KG1 (cell line): ENCODE data around the gene PPP1R16B.
"Not testable (repeated sequence)": the region's sequence is repeated elsewhere in the genome, so short reads cannot be mapped to it uniquely, and the experiment has no call there.

Source experiments
- DNase-seq: peaks from one replicate; lab custom pipeline; 2025; lab: John Stamatoyannopoulos, UW

The PPP1R16B gene

DNA sequence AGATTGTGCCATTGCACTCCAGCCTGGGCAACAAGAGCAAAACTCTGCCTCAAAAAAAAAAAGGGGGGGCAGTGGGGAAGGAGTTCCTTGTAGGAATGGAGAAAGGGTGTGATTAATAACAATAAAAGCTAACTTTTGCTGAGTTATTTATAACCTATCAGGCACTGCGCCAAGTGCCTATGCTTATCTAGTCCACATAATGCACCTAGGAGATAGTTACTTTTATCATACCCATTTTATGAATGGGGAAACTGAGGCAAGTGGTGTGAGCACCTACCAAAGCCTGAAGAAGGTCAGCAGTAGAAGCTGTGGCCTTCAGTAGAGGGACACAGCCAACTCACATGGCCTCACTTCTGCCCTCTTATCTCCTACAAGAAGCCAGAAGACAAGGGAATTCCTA, 13.6 kb upstream of the PPP1R16B start:
- no peak for DNase-seq

DNA sequence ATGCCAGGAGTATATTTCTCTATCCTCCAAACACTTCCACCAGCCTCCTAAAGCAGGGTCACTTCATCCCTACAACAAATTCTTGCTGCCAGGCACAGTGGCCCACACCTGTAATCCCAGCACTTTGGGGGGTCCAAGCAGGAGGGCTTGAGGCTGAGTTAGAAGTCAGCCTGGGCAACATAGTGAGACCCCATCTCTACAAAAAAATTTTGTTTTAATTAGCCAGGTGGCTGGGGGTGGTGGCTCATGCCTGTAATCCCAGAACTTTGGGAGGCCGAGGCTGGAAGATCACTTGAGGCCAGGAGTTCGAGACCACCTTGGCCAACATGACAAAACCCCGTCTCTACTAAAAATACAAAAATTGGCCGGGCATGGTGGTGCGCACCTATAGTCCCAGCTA, 11.4 kb upstream of the PPP1R16B start:
- DNase-seq: not testable (repeated sequence)

DNA sequence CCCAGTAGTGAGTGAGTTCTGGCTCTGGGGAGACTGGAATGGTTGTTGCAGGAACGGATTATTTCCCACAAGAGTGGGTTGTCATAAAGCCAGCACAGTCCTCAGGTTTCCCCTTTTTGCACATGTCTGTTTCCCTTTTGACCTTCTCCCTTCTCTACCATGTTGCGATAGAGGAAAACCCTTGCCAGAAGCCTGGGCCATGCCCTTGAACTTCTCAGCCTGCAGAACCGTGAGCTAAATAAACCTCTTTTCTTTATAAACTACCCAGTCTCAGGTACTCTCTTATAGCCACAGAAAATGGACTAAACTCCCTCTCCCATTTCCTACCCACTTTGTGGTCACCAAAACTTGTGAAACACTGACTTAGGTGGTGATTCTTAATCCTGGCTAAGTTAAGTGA, 7.2 kb upstream of the PPP1R16B start:
- no peak for DNase-seq

DNA sequence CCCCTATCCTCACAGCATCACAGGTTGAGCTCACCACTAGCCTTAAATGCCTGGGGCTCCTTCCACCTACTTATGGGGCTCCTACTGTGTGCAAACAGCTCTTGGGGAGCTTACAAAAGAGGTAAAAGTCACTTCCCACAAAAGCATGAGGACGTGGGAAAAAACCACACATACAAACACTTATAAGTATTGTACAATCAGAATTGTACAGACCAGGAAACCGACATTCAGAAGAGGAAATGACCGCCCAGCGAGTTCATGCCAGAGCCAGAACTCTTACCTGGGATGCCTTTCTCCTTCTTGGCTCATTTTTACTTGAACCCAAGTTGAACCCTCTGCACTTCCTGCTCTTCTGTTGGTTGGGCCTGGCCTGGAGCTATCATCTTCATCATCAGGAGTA, 6.3 kb upstream of the PPP1R16B start:
- DNase-seq: peak; percentile 60

DNA sequence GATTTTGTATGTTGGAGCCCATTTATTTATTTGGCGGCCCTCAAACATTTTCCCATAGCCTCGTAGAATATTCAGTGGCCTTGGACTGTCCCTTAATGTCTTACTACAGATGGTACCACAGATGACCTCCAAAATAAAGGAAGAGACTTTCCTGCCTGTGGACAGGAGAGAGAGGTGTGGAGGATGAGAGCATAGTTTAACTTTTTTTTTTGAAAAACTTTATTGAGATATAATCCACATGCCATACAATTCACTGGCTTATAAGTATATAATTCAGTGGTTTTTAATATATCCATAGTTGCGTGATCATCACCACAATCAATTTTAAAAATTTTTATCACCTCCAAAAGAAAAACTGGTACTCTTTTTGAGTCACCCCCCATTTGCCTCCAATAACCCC, 4.6 kb upstream of the PPP1R16B start:
- no peak for DNase-seq

DNA sequence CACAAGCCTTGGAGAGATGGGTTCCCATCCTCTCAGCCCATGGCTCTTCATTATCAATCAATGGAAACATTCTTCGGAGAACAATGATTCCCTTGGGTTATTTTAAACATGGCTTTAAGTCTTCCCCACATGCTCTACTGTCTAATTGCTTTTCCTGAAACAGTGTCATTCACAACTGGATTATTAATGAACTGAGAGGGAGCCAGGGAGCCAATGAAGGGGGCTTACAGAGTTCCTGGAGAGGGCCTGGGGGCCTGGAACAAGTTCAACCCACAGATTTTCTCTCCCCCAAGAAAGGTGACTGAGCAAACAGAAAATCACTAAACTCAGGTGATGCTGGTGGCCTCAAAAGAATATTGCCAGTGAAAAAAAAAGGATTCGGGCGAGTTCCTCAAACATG, 1.3 kb upstream of the PPP1R16B start:
- DNase-seq: no peak

DNA sequence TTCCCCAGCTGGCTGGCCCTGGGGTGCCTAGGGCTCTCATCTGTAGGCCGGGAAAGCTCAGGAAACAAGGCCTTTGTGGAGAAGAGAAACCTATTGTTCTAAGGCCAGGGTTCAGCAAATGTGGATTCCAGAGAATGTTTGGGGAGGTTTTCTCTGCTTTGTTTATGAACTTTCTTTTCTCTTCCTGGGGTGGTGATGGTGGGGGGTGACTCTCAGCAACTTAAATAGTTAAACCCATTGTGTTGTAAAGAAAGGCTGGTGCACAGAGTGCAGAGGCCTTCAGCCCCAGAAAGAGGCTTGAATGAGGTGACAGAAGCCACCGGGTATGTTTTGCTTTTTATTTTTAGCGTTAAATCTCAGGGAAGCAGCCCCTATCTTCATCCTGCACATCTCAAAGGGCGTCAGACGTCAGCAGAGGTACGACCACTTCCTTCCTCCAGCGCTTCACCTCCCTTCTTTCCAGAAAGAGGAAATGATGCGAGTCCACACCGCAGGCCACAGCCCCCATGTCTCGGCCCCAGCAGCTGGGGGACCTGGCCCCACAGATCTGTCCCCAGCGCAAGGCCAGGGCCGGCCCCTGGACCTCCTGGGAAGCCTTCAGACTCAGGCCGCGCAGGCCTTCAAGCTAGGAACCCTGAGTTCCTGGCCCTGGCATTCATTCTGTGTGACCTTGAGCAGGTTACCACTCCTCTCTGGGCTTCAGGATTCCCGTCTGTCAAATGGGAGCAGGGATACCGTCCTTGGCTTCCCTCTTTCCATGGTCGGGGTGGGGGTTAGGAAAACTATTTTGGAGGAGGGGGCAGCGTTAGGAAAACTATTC, 605 bp upstream of the PPP1R16B start:
- DNase-seq: peak; percentile 84

DNA sequence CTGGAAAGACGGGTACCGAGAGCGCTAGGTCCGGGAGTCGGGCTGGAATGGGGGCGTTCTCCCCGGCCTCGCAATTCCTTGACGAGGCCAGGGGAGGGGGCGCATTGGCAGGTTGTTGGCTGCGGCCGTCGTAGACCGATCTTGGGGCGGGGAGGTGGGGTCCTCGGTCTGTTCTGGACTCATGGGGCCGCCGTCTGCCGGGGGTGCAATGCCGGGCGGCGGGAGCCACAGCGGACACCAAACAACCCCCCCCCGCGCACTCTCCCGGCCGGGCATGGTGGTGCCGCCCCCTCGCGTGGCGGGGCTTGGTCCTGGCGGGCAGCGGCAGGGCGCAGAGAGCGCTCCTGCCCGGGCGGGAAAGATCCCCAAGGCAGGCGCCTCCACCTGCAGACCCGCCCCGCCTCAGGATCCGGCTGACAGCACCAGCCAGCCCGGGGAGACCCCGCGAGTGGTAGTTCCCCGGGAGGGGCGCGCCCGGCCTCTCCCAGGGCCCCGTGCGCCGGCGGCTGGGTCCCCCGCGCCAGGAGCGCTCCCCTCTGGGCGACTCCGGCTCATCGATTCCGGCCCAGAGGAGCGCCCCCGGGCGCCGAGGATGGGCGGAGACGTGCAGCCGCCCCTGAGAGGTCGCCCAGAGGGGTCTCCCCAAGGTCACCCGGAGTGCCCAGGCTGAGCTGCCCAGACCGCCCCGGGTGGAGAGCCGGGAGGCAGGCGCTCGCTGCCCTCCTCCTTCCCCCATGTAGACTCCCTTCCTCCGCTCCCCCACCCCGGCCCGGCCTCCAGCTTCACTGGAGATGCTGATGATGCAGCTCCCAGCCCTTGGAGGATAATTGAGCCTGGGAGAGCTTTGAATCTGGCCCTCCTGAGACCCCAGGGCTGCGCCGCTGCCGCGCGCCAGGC, 709 bp downstream of the PPP1R16B start:
- no peak for DNase-seq

DNA sequence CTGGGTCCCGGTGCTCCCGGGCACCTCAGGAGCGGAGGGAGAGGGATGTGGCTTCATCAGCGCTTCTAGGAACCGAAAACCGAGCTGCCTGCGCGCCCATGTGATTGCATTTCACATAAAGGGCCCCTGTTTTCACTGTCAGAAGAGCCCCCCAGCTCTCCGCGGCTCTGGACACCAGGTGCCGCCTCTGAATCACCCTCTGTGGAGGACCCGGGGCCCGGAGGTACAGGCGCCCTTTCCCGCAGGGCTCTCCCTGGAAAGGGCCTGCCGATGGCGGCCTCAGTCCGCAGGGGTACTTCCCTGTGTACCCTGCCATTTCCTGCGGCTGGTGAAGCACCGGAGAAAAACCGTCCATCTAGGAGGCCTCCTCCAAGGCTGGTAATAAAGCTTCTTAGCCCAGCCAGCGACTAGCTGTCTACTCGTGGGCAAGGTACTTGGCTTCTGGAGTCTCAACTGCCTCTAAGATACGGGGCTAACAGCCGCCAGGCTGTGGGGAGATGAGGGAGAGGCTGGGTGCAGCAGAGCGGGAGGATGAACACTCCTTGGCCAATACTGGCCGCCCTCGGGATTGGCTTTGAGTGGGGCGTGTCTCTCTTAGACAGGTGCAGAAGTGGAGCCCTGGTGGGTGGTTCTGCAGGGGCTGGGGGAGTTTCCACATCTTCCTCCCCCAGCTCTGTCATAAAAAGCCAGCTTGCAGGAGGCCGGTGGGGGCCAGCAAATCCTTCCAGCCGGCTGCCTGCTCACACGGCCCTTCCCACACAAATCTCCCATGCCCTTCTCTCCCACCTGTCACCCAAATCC, 1.6 kb downstream of the PPP1R16B start:
- DNase-seq: no peak

DNA sequence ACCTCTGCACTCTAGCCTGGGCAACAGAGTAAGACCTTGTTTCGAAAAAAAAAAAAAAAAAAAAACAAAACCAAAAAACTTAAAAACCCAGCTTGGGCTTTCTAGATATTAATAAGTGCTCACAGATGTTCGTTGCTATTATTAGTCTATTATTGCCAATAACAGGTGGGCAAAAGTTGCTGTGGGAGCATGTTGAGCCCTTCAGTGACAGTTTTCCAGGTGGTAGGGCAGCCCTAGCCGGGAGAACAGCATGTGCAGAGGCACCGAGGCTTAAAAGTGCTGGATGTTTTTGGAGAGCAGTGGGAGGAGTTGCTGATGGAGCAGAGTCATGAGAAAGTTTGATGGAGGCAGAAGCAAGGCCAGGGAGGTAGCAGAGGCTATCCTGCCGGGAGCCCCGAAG, 4.4 kb downstream of the PPP1R16B start:
- DNase-seq: no peak

DNA sequence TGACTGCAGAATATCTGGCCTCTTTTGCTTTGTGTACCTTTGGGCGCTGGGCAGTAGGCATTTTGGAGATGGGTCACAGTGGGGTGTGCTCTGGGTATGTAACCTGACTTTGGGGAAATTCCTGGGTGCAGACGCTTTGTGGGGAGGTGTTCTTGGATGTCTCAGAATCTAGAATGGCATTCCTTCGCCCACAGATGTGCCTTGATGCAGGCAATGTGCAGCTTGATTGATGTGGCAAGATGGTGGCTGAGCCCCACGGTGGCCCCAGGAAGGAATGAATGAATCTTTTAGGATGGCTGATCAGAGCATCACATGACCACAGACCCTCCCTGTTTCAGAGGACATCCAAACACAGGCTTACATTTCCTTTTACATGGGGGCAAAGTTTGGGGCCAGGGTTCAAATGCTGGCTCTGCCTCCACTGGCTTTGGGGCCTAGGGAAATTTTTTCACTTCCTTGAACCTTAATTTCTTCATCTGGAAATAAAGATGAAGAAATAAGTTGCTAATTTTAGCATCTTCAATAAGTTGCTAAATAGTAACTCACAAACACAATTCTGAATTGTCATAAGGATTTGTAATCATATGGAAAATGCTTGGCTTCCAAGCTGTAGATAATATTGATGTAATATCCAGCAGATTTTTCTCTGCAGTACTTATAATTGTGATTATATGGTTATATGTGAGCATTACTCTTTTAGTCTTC, 5.6 kb downstream of the PPP1R16B start:
- no peak for DNase-seq

DNA sequence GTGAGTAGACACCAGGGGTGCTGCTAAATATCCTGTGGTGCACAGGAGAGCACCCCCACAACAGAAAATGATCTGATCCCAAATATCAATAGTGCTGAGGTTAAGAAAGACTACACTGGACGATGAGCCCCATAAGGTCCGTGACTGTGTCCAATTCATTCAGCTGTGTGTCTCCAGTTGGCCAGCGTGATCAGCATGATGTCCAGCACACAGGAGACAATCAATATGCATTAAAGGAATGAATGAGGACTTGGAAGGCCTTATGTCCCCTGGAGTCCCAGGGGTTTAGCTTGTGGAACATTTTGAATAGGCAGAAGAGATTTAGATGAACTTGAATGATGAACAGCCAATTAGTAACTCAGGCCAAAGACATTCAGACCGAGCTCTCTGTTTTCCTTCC, 6.3 kb downstream of the PPP1R16B start:
- DNase-seq: no peak

DNA sequence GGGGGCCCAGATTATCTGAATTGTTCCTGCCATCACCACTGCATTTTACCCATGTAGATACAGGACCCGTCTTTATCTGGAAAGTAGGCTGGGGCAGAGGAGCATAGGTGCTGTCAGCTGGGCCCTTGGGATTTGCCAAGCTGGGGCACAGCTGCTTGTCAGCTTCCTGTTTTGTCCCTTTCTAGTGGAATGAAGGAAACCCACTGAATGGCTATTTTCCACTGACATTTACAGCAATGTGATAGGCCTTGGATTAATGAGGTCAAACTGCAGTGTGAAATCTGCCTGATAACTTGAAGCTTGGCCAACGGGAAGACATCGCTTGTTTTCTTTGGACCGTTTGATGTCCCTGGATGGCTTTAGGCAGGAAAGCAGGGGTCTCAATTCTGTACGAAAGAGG, 6.7 kb downstream of the PPP1R16B start:
- no peak for DNase-seq

DNA sequence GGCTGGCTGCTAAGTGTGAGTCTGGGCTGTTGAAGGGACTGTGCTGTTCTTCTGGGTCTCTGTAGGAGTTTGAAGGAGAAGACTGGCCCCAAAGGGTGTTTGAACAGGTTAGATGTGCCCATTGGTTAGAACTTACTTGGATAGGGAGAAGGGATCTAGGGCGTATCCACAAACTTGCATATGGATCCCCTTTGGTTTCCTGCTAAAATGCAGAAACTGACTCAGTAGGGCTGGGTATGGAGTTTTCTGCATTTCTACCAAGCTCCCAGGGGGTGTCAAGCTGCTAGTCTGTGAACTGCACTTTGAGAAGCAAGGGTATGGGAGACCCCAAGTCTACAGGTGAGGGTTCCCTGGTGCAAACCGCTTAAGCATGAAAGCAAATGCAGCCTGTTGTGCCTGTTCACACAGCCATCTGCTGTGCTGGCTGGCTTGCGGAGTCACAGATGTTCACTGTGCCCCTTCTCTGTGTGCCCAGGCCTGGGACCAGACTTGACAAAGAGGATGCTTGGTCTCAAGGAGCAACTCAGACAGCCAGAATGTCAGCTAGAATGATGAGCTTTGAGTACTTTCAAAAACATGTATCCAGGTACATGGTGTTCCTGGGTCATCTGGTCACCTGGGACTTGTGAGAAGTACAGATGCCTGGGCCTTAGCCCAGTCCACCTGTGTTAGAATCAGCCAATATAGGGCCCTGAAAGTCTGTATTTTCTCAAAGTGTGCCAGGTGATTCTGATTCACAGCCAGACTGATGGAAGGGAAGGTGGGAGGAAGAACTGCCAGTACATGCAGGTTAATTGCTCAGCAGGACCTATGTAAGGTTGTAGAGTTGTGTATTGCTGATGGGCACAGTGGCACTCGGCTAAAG, 7.4 kb downstream of the PPP1R16B start:
- no peak for DNase-seq

DNA sequence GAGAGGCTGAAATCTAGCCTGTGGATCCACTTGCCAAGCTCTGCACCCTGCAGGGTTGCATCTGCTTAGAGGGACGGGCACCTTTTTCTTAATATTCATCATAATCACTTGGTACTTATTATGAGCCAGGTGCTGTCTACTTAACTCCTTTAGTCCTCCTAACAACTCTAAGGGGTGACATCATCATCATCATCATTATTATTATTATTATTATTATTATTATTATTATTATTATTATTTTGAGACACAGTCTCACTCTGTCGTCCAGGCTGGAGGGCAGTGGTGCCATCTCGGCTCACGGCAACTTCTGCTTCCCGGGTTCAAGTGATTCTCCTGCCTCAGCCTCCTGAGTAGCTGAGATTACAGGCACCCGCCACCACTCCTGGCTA, 8.1 kb downstream of the PPP1R16B start:
- not testable (repeated sequence) for DNase-seq

DNA sequence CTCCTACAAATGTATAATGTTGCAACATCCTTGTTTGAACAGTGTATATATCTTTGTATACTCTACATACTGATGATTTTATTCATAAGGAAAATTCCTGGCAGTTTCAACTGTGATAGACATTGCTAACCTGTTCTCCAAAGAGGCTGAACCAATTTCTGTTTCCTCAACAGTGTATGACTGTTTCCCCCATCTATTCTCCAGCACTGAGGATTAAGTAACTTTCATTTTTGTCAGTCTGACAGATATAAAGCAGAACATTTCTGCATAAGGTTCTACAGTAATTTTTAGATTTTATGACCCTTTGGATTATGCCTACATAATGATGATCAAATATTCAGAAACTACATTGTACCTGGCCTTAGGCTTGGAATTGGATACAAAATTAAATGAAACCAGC, 9.9 kb downstream of the PPP1R16B start:
- DNase-seq: no peak

DNA sequence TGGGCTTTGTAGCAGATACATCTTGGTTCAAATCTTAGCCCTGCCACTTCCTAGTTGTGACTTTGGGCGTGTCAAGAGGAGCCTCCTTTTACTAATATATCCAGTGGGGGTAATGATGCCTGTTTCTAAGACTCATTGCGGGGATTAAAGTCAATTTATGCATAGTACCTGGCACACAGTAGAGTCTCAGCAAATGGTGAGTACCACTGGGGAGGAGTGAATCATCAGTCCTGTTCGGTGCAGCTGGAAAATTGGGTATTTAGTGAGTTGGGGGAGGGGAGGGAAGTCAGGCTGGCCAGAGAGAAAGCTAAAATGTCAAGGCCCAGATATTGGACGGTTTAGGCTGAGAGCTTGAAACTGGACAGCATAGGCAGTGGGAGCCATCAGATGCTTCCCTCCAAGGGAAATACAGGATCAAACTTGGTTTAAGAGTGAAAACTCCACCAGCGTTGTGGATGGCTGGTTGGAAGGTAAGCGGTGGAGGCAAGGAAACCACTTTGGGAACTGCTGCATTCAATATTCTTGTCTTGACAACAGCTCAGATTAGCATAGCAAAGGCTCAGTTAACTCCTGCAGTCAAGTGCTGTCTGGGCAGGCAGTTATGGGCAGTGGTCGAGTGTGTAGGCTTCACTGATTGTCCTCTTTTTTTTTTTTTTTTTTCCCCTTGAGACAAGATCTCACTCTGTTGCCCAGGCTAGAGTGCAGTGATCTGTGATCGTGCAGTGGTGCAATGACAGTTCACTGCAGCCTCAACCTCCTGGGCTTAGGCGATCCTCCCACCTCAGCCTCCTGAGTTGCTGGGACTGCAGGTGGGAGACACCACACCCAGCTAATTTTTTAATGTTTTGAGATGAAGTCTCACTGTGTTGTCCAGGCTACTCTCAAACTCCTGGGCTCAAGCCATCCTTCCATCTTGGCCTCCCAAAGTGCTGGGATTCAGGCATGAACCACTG, 12.9 kb downstream of the PPP1R16B start:
- DNase-seq: no peak

DNA sequence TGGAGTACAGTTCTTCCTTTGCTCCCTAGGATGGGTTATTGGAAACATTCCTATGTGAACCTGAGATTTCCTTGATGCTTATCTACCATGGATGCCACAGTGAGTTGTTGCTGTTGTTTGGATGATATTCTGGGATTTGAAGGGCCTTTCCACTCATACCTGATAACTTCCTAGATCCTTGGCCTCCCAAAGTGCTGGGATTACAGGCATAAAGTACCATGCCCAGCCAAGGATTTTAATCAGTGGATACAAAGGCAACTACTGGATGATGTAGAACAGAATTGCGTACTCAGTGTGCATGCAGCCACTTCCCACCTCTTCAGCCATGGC, 20.0 kb downstream of the PPP1R16B start:
- no peak for DNase-seq

DNA sequence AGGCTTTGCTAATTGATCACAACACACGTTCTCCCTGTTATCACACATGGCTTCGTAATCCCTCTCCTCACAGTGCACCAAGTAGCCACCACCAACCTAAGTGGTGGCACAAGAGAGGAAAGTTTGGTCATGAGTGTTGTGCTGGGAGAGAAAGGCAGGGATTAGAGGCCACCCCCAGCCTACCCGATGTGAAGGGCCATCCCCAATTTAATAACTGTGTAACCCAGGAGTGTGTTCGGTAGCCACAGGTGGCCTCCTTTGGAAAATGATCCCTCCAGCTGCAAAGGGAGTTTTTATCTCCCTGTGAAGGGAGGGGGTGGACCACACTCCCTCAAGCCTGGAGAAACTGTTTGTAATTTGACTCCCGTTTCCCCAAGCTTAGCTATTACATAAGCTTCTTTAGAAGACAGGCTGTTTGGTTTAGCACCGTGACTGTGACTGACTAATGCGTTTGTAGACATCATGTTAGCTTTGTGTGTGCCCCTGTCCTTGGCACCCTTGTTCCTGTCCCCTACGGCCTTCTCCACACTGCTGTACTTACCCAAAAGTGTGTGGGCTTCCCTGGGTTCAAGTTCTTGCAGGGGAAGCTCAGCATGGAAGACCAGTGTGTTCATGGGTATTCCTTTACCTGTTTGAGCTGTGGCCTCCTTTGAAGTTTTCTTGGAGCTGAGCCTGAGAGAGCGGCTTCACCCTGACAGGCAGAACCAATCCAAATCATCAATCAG, 20.6 kb downstream of the PPP1R16B start:
- no peak for DNase-seq
